ENCODE data around the gene ZNF438.
A peak's percentile ranks its signal among the peaks of the same experiment; 100 is the strongest.

Gene ZNF438, protein sequence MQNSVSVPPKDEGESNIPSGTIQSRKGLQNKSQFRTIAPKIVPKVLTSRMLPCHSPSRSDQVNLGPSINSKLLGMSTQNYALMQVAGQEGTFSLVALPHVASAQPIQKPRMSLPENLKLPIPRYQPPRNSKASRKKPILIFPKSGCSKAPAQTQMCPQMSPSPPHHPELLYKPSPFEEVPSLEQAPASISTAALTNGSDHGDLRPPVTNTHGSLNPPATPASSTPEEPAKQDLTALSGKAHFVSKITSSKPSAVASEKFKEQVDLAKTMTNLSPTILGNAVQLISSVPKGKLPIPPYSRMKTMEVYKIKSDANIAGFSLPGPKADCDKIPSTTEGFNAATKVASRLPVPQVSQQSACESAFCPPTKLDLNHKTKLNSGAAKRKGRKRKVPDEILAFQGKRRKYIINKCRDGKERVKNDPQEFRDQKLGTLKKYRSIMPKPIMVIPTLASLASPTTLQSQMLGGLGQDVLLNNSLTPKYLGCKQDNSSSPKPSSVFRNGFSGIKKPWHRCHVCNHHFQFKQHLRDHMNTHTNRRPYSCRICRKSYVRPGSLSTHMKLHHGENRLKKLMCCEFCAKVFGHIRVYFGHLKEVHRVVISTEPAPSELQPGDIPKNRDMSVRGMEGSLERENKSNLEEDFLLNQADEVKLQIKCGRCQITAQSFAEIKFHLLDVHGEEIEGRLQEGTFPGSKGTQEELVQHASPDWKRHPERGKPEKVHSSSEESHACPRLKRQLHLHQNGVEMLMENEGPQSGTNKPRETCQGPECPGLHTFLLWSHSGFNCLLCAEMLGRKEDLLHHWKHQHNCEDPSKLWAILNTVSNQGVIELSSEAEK

DNA sequence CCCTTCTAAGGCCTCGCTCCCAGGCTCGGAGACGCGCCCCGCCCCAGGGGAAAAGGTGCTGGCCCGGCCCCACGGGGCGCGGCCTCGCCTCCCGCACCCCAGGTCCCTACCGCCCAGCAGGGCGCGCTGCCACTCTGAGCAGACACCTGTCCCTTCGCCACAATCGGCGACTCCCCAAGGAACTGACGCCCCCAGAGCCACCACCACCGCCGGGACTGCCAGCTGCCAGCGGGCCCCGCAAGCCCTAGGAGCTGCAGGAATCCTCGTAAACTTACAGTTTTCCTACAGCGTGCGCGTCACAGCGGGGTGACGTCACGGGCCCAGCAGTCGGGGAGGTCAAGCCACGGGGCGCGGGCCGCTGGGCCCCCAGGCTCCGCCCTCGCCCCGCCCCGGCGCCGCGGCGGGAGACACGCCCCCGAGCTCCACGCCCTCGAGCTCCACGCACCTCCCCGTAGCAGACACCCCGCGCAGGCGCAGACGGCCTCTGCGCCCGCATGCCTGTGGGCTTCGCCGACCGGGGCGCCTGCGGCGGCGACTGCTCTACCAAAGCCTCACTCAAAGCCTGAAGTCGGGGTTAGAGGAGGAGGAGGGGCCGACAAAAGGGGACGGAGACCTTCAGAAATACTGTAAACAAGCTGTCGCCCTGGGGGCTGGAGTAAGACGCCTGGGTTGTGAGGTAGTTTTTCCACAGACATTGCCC is at the start of gene ZNF438:
ZNF438 (minus strand) TSS at position 308 of the 700 bp plus-strand sequence. CDS start 154,831 bp downstream, outside the sequence.
- peaks cover 3% of the 10 kb centered on the region; the same call in 1 of the 2 replicates for H3F3A ChIP-seq (ENCODE audit: control insufficient read depth, insufficient read depth)
- H3K27ac ChIP-seq (ENCODE audit: low read depth, low read length), result peak within 1 kb of the TSS; percentile 77
- peaks cover 18% of the 10 kb centered on the region for H3K4me1 ChIP-seq (ENCODE audit: control insufficient read depth, low read length)
- no peaks in the 10 kb centered on the region for H3K9me3 ChIP-seq (ENCODE audit: control insufficient read depth, insufficient read depth, low read length)
- peak within 1 kb of the TSS; percentile 96 for H3K4me2 ChIP-seq (ENCODE audit: low read length)
- no peaks in the 10 kb centered on the region for H3K36me3 ChIP-seq (ENCODE audit: control insufficient read depth, low read length)
- H3K79me2 ChIP-seq (ENCODE audit: control insufficient read depth, low read length), result no peaks in the 10 kb centered on the region
- no peaks in the 10 kb centered on the region for H3K27me3 ChIP-seq (ENCODE audit: control insufficient read depth, low read length)
- TF ChIP-seq, protein P1, sequence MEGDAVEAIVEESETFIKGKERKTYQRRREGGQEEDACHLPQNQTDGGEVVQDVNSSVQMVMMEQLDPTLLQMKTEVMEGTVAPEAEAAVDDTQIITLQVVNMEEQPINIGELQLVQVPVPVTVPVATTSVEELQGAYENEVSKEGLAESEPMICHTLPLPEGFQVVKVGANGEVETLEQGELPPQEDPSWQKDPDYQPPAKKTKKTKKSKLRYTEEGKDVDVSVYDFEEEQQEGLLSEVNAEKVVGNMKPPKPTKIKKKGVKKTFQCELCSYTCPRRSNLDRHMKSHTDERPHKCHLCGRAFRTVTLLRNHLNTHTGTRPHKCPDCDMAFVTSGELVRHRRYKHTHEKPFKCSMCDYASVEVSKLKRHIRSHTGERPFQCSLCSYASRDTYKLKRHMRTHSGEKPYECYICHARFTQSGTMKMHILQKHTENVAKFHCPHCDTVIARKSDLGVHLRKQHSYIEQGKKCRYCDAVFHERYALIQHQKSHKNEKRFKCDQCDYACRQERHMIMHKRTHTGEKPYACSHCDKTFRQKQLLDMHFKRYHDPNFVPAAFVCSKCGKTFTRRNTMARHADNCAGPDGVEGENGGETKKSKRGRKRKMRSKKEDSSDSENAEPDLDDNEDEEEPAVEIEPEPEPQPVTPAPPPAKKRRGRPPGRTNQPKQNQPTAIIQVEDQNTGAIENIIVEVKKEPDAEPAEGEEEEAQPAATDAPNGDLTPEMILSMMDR (IDR thresholded peaks at IDR 0.05; ENCODE audit: low read depth, low read length, poor library complexity, severe bottlenecking), result peak; percentile 73
- TF ChIP-seq EZH2phosphoT487 (IDR thresholded peaks at IDR 0.05; ENCODE audit: borderline replicate concordance, low read length), result no peak
- H4K20me1 ChIP-seq (ENCODE audit: control insufficient read depth, insufficient read depth, low read depth, low read length), result no peaks in the 10 kb centered on the region
- no peaks in the 10 kb centered on the region for H3K9me2 ChIP-seq (replicated peaks; ENCODE audit: control insufficient read depth, low read length)
- peak within 1 kb of the TSS; percentile 91 for H3K4me3 ChIP-seq (ENCODE audit: low read length)

DNA sequence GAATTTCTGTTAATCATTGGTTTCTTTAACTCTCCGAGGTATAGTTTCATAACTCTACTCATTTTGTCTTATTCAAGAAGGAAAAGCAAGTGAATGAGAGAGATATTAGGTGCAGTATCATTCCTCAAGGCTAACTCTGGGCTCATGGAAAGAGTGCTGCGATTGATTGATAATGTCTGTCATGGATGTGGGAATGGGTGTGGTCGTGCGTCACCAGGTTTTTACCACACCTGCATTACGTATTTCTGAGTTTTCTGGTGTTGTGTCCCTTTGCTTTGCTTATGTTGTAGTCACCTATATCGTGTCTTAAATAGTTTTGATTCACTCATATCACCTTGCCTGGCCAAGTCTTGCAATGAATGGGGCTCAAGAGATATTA is 44.9 kb upstream of the ZNF438 start:
- TF ChIP-seq EZH2phosphoT487 (IDR thresholded peaks at IDR 0.05; ENCODE audit: borderline replicate concordance, low read length), result no peak
- TF ChIP-seq, protein P1 (IDR thresholded peaks at IDR 0.05; ENCODE audit: low read depth, low read length, poor library complexity, severe bottlenecking), result no peak
- Histone ChIP-seq H3K27me3 (ENCODE audit: control insufficient read depth, low read length) (peaks cover 10% of the 10 kb centered on the region), H3K79me2 (ENCODE audit: control insufficient read depth, low read length) (no peaks in the 10 kb centered on the region), H3K9me2 (replicated peaks; ENCODE audit: control insufficient read depth, low read length) (no peaks in the 10 kb centered on the region), H3K4me3 (ENCODE audit: low read length) (no peak overlapping the region), H3F3A (ENCODE audit: control insufficient read depth, insufficient read depth) (no peaks in the 10 kb centered on the region), H4K20me1 (ENCODE audit: control insufficient read depth, insufficient read depth, low read depth, low read length) (no peaks in the 10 kb centered on the region), H3K4me2 (ENCODE audit: low read length) (no peak overlapping the region), H3K27ac (ENCODE audit: low read depth, low read length) (no peak overlapping the region), H3K4me1 (ENCODE audit: control insufficient read depth, low read length) (no peaks in the 10 kb centered on the region), H3K36me3 (ENCODE audit: control insufficient read depth, low read length) (no peaks in the 10 kb centered on the region), H3K9me3 (ENCODE audit: control insufficient read depth, insufficient read depth, low read length) (no peaks in the 10 kb centered on the region)

DNA sequence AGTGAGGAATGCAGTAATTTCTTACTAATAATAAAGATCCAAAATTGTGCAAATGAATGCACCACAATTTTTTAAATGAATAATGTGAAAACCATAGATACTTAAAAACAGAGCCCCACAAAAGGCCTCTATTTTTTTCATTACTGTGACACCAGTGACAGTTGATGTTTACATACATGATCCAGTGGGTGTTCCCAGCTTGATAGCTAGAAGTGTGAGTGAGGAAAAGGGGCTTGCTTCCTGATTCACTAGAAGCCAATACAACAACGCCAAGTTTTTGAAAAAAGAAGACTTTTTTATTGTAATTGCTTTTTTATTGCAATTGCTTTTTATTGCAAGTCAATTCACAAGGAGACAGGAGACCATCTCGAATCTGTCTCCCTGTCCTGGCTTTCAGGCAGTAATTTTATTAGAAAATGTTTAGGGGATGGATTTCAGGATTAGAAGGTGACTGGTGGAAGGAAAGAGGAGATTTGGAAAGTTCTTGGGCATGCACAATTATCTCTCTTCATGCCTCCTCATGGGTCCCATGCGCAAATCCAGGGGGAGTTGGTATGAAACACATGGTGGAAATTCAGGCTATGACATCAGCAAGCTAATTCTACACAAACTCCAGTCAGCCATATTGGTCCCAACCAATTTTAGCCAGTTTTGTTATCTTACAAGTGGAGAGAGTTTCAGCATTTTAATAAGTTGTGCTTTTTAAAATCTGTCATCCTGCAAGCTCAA is 44.4 kb upstream of the ZNF438 start:
- no peaks in the 10 kb centered on the region for H3F3A ChIP-seq (ENCODE audit: control insufficient read depth, insufficient read depth)
- no peak overlapping the region for H3K27ac ChIP-seq (ENCODE audit: low read depth, low read length)
- H3K9me2 ChIP-seq (replicated peaks; ENCODE audit: control insufficient read depth, low read length), result no peaks in the 10 kb centered on the region
- H3K4me2 ChIP-seq (ENCODE audit: low read length), result no peak overlapping the region
- no peaks in the 10 kb centered on the region for H4K20me1 ChIP-seq (ENCODE audit: control insufficient read depth, insufficient read depth, low read depth, low read length)
- peaks cover 15% of the 10 kb centered on the region for H3K27me3 ChIP-seq (ENCODE audit: control insufficient read depth, low read length)
- no peaks in the 10 kb centered on the region for H3K36me3 ChIP-seq (ENCODE audit: control insufficient read depth, low read length)
- H3K79me2 ChIP-seq (ENCODE audit: control insufficient read depth, low read length), result no peaks in the 10 kb centered on the region
- H3K9me3 ChIP-seq (ENCODE audit: control insufficient read depth, insufficient read depth, low read length), result no peaks in the 10 kb centered on the region
- no peak overlapping the region for H3K4me3 ChIP-seq (ENCODE audit: low read length)
- TF ChIP-seq EZH2phosphoT487 (IDR thresholded peaks at IDR 0.05; ENCODE audit: borderline replicate concordance, low read length), result no peak
- TF ChIP-seq, protein P1 (IDR thresholded peaks at IDR 0.05; ENCODE audit: low read depth, low read length, poor library complexity, severe bottlenecking), result no peak
- H3K4me1 ChIP-seq (ENCODE audit: control insufficient read depth, low read length), result no peaks in the 10 kb centered on the region

Data from DOHH2 (cell line).